GM19372 (cell line): ENCODE results near the gene SERINC2.
"Not testable (repeated sequence)": the region's sequence is repeated elsewhere in the genome, so short reads cannot be mapped to it uniquely, and the experiment has no call there.

Source experiments
- ATAC-seq: cut with Tn5 transposase; IDR thresholded peaks from one replicate; pipeline ENCODE4 v1.9.1; 2021; ENCODE audit warnings: mild to moderate bottlenecking, low read depth, moderate library complexity; ENCODE audit not compliant: unreplicated experiment

SERINC2 gene

GRCh38 chr1:31431351-31432257, 18.6 kb downstream of the SERINC2 start:
- ATAC-seq, result not testable (repeated sequence)

- ATAC-seq, result no peak
Measured at GRCh38 chr1:31432592-31433395, 19.8 kb downstream of the SERINC2 start.

- no peak for ATAC-seq
Measured at GRCh38 chr1:31433396-31433930, 20.4 kb downstream of the SERINC2 start.

GRCh38 chr1:31434101-31434871, 21.3 kb downstream of the SERINC2 start:
- no peak for ATAC-seq

- no peak for ATAC-seq
Measured at GRCh38 chr1:31434979-31435378, 22.0 kb downstream of the SERINC2 start.

- no peak for ATAC-seq
Measured at GRCh38 chr1:31435471-31436409, 22.7 kb downstream of the SERINC2 start.

- no peak for ATAC-seq
Measured at GRCh38 chr1:31436596-31437432, 23.8 kb downstream of the SERINC2 start.

GRCh38 chr1:31437433-31438037, 24.5 kb downstream of the SERINC2 start:
- no peak for ATAC-seq

GRCh38 chr1:31439276-31439675, 26.3 kb downstream of the SERINC2 start:
- ATAC-seq, result no peak

GRCh38 chr1:31441073-31441472, 28.1 kb downstream of the SERINC2 start:
- ATAC-seq, result no peak

GRCh38 chr1:31441558-31441957, 28.5 kb downstream of the SERINC2 start:
- no peak for ATAC-seq

- ATAC-seq, result no peak
Measured at GRCh38 chr1:31441970-31442647, 29.1 kb downstream of the SERINC2 start.

- no peak for ATAC-seq
Measured at GRCh38 chr1:31442648-31442994, 29.6 kb downstream of the SERINC2 start.

GRCh38 chr1:31443673-31444072, 30.7 kb downstream of the SERINC2 start:
- no peak for ATAC-seq

GRCh38 chr1:31444725-31445448, 31.9 kb downstream of the SERINC2 start:
- ATAC-seq, result no peak

- ATAC-seq, result no peak
Measured at GRCh38 chr1:31445951-31446350, 32.9 kb downstream of the SERINC2 start.

- ATAC-seq, result no peak
Measured at GRCh38 chr1:31447210-31447609, 34.2 kb downstream of the SERINC2 start.
